Islet of Langerhans (tissue), 1 donor: Measurements from ENCODE around the gene SMS.

Experiments
- FAIRE-seq: peaks from one replicate; lab custom pipeline; 2011; peaks lifted over from hg19 to GRCh38; lab: Jason Lieb, UNC

Gene SMS

GRCh38 chrX:21982311-21982710 lies 41.8 kb downstream of the SMS start:
- no peak for FAIRE-seq

GRCh38 chrX:21985332-21985777 lies 44.8 kb downstream of the SMS start:
- peak; percentile 99 for FAIRE-seq

- no peak for FAIRE-seq
These were observed 46.1 kb downstream of the SMS start for GRCh38 chrX:21986596-21986995.

- no peak for FAIRE-seq
These were observed 48.9 kb downstream of the SMS start for GRCh38 chrX:21989384-21989783.

GRCh38 chrX:21990832-21991231 lies 50.3 kb downstream of the SMS start:
- no peak for FAIRE-seq

- no peak for FAIRE-seq
These were observed 51.0 kb downstream of the SMS start for GRCh38 chrX:21991504-21991903.

GRCh38 chrX:21993265-21993664 lies 52.8 kb downstream of the SMS start:
- FAIRE-seq, result no peak

- FAIRE-seq, result no peak
These were observed 56.5 kb downstream of the SMS start for GRCh38 chrX:21996872-21997455.

GRCh38 chrX:21998037-21998436 lies 57.5 kb downstream of the SMS start:
- FAIRE-seq, result no peak

GRCh38 chrX:22004866-22005265 lies 64.4 kb downstream of the SMS start:
- no peak for FAIRE-seq

GRCh38 chrX:22012051-22012450 lies 71.5 kb downstream of the SMS start:
- FAIRE-seq, result no peak

GRCh38 chrX:22012931-22013330 lies 72.4 kb downstream of the SMS start:
- FAIRE-seq, result no peak

GRCh38 chrX:22015139-22015750 lies 74.7 kb downstream of the SMS start:
- no peak for FAIRE-seq

- no peak for FAIRE-seq
These were observed 81.3 kb downstream of the SMS start for GRCh38 chrX:22021751-22022324.

- FAIRE-seq, result no peak
These were observed 84.1 kb downstream of the SMS start for GRCh38 chrX:22024577-22024976.

GRCh38 chrX:22025751-22026150 lies 85.2 kb downstream of the SMS start:
- FAIRE-seq, result no peak

- FAIRE-seq, result no peak
These were observed 86.2 kb downstream of the SMS start for GRCh38 chrX:22026731-22027130.

- FAIRE-seq, result no peak
These were observed 91.6 kb downstream of the SMS start, which contains the start of gene PHEX for GRCh38 chrX:22032084-22032483. Gene PHEX, plus strand, starts transcription at chrX:22032325. Its CDS starts 681 bp downstream, at chrX:22033006.

- no peak for FAIRE-seq
These were observed 92.0 kb downstream of the SMS start for GRCh38 chrX:22032506-22032905.

GRCh38 chrX:22033818-22034217 lies 93.3 kb downstream of the SMS start:
- FAIRE-seq, result no peak

- FAIRE-seq, result no peak
These were observed 94.7 kb downstream of the SMS start for GRCh38 chrX:22035236-22035635.

- FAIRE-seq, result no peak
These were observed 96.7 kb downstream of the SMS start for GRCh38 chrX:22037225-22037624.

GRCh38 chrX:22037911-22038537 lies 97.5 kb downstream of the SMS start:
- no peak for FAIRE-seq
